GM18519 (cell line): ENCODE results near the gene CSN2.
"Not testable (repeated sequence)": the region's sequence is repeated elsewhere in the genome, so short reads cannot be mapped to it uniquely, and the experiment has no call there.

Experiments used
- ATAC-seq: cut with Tn5 transposase; IDR thresholded peaks from one replicate; pipeline ENCODE4 v1.9.1; 2021; ENCODE audit warnings: mild to moderate bottlenecking, moderate library complexity; ENCODE audit not compliant: unreplicated experiment, low FRiP score

Gene CSN2, protein sequence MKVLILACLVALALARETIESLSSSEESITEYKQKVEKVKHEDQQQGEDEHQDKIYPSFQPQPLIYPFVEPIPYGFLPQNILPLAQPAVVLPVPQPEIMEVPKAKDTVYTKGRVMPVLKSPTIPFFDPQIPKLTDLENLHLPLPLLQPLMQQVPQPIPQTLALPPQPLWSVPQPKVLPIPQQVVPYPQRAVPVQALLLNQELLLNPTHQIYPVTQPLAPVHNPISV

DNA sequence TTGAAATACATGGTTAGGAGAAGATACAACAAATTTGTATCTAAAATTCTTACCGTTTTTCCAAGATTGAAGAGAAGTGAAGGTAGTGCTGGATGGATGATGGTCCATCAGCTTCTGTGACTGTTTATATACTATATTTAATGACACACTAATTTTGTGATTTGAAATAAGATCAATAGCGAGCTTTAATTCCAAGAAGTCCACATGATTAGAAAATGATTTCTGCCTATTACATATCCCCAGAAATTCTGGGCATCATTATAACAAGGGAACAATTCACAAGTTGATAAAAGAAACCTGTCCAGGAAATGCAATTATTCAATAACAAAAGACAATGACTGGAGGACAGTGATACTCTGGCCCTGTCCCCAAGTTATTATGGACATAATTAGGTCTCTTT lies at the start of gene CSN2:
Gene CSN2 (minus strand): TSS at position 101 of the 400 bp plus-strand sequence. CDS start 4,733 bp downstream, outside the sequence.
- ATAC-seq = no peak

- no peak for ATAC-seq
Measured at GRCh38 chr4:70008771-70009170, 43.2 kb upstream of the CSN2 start.

DNA sequence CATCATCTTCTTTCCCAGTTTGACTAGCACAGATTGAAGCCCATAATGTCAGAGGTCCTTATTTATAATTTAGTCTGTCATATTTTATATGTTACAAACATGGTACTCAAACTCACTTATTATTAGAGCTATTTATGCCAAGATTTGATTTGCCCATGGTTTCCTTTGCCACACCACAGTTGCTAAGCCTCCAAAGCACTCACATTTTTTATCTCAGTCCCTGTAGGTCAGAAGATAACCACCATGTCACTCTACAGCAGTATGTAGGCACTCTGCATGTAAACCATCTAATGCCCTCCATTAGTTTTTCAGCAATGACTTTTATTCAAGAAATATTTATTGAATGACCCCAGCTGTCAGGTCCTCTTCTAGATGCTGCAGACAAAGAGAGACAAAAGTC lies 37.0 kb upstream of the CSN2 start:
- no peak for ATAC-seq

GRCh38 chr4:70000711-70001110 lies 35.2 kb upstream of the CSN2 start:
- ATAC-seq = no peak

- no peak for ATAC-seq
Measured at GRCh38 chr4:69999420-69999819, 33.9 kb upstream of the CSN2 start.

- no peak for ATAC-seq
Measured at GRCh38 chr4:69995526-69996016, 30.0 kb upstream of the CSN2 start, which contains the start of gene STATH. STATH (plus strand) TSS chr4:69995966; CDS start chr4:69998438, 2,472 bp downstream.

- ATAC-seq = no peak
Measured at GRCh38 chr4:69994782-69995181, 29.3 kb upstream of the CSN2 start.

DNA sequence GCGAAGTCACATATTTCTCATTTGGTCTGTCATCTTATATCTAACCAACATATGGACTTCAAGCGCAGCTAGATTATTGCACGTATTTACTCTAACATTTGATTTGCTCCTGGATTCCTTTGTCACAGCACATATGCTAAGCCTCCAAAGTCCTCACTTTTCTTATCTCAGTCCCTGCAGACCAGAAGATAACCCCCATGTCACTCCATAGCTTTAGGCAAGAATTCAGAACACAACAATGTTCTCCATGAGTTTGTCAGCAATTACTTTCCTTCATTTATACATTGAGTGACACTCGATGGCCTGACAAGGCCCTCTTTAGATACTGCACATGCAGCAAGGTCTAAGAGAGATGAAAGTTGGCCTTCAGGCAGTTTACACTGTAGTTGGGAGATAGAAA lies 25.5 kb upstream of the CSN2 start:
- ATAC-seq = no peak

DNA sequence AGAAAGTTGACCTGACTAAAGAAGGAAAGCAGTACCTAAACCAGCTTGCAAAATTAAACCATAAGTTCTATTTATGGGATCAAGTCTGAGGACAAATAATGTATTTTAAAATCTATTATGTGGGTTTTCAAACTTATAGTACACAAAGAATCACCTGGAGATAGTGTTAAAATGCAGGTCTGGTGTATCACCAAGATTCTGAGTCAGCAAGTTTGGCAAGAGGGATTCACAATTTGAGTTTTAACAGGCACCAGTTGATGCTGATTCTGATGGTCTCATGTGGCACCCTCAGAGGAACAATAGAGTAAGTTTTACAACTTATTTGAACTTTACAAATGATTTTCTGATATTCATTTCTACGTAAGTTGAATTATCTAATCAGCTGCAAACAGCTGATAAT lies 21.1 kb upstream of the CSN2 start:
- no peak for ATAC-seq

DNA sequence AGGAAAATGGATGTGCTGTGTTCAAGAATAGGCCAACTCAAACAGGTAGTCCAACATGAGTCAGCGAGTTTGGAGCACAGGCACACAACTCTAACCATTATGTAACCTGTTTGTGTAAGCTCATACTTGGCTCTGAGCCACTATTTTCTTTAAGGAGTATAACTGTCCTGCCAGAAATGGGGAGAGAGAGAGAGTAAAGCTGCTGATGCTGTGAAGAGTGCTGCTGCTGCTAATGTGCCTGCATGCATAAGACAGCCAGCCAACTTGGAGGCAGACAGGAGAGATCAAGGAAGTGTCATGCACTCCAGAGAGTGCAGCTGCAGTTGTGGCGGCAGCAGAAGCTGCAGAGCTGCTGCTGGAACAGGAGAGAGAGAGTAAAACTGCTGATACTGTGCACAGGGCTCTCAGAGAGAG lies 18.5 kb upstream of the CSN2 start:
- ATAC-seq = no peak

GRCh38 chr4:69977582-69977981 lies 12.1 kb upstream of the CSN2 start:
- ATAC-seq = no peak

GRCh38 chr4:69974631-69975030 lies 9.1 kb upstream of the CSN2 start:
- no peak for ATAC-seq

GRCh38 chr4:69970071-69970470 lies 4.5 kb upstream of the CSN2 start:
- no peak for ATAC-seq

GRCh38 chr4:69957209-69957608 lies 8.3 kb downstream of the CSN2 start:
- ATAC-seq = no peak

DNA sequence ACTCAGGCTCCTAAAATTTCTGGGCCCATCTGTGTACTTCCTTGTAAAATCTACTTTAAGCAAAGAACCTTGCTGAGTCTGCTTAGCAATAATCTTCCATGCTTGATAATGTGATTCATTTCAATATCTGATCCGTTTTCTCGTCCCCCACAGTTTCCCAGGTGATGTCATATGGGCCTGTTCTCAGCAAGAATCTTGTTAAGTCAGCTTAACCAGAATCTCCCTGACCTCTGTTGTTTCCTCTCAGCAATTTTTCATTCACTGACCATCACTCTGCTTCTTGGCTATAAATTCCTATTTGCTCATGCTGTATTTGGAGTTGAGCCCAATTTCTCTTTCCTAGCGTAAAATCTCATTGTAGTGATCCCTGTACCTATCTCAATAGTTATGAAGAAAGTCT lies 13.9 kb downstream of the CSN2 start:
- no peak for ATAC-seq

DNA sequence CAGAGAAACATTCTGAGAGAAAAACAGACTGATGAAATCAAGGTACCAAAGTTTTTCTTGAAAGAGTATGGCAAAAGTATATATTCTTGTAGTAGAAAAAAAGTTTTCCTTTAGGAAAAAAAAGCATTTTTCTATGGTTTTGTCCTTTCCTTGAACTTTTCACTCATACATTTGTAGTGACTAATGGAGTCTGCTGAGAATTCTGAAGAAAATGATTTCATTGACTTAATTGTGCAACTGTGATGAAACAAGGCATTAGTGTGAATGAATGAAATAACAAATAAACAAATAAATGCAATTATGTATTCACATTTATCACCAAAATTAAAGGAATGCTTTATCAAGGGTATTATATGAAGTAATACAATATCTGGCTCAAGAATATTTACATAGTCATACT lies 29.0 kb downstream of the CSN2 start:
- ATAC-seq = no peak

- ATAC-seq = no peak
Measured at GRCh38 chr4:69934150-69934549, 31.4 kb downstream of the CSN2 start.

GRCh38 chr4:69930768-69931167 lies 34.8 kb downstream of the CSN2 start, which contains the start of gene CSN1S1:
CSN1S1 (plus strand) TSS chr4:69931068; CDS start chr4:69932556, 1,488 bp downstream.
- ATAC-seq = no peak

DNA sequence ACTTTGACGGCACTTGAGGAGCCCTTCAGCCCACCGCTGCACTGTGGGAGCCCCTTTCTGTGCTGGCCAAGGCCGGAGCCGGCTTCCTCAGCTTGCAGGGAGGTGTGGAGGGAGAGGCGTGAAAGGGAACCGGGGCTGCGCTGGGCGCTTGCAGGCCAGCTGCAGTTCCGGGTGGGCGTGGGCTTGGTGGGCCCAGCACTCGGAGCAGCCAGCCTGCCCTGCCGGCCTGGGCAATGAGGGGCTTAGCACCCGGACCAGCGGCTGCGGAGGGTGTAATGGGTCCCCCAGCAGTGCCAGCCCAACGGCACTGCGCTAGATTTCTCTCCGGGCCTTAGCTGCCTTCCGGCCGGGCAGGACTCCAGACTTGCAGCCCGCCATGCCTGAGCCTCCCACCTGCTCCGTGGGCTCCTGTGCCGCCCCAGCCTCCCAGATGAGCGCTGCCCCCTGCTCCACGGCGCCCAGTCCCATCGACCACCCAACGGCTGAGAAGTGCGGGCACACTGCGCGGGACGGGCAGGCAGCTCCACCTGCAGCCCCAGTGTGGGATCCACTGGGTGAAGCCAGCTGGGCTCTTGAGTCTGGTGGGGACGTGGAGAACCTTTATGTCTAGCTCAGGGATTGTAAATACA lies 41.6 kb downstream of the CSN2 start:
- not testable (repeated sequence) for ATAC-seq

GRCh38 chr4:69920874-69921273 lies 44.7 kb downstream of the CSN2 start:
- ATAC-seq = no peak

DNA sequence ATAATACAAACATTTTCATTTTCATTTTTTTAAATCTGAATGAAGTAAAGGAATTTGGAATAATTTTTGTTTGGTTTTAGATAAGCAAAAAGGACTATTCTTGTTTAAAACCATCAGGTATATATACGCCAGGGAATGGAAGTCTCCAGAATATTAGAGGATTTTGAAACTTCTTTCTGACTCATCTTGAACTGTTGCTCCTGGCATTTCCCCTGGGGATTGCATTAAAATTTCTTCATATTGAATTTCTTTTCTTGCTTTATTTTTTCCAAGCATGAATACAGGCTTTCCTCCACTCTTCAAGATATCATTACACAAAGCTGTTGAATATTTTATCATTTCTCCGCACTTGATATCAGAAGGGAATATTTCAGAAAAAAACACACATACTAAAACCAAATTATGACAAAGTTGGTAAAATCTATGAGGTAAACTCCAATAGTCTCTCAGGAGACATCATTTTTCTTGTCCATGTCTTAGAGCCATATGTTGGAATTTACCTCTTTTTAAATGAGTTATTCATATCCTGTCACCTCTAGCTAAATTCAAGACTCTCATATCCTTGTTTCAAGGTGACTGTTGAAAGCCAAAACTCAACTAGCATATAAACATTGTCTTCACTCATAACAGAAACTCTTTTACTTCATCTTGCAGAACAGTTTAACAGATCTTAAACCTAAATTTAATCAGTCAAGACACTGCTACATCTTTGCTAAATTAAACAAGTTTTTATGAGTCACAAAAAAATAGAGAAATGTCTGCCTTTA lies 55.3 kb downstream of the CSN2 start:
- ATAC-seq = peak; percentile 94
